Adrenal gland (tissue), 12 donors: ENCODE measurements around the gene SDK2. TPM values are rescaled to one million over a fixed set of nuclear protein-coding genes. Genes with fewer than 3 reads are reported as not detected.

Source experiments
- DNase-seq, 7 donors: peaks; one replicate each; pipeline ENCODE4 v3.0.0-alpha.2; 2019 to 2020
- H3K27ac ChIP-seq, 5 donors: fragments of 200-600 bp; sonication (generic) in 4 of 5; 1 replicate in 3 of 5; 2 replicates in 2 of 5; pipeline versions ENCODE4 v1.5.1 to v1.8.0; 2016 to 2020; ENCODE audit warnings: mild to moderate bottlenecking in 1 of 5
- H3K27me3 ChIP-seq: fragments of 200-600 bp; 2 replicates; pipeline ENCODE4 v1.8.0; 2021
- H3K36me3 ChIP-seq, 2 donors: fragments of 200-600 bp; replicated peaks in 1 of 2; 1 replicate in 1 of 2; 2 replicates in 1 of 2; pipeline versions ENCODE4 v1.5.1 to v1.8.0; 2018 to 2022
- H3K4me1 ChIP-seq, 2 donors: fragments of 200-600 bp; replicated peaks in 1 of 2; 1 replicate in 1 of 2; 2 replicates in 1 of 2; pipeline versions ENCODE4 v1.5.1 to v1.8.0; 2018 to 2021
- H3K4me3 ChIP-seq, 4 donors: fragments of 200-600 bp; sonication (generic) in 3 of 4; one replicate each; pipeline ENCODE4 v1.5.1; 2016 to 2018
- H3K9me3 ChIP-seq, 3 donors: fragments of 200-600 bp; sonication (generic) in 1 of 3; replicated peaks in 1 of 3; 1 replicate in 2 of 3; 2 replicates in 1 of 3; pipeline versions ENCODE4 v1.5.1 to v1.8.0; 2016 to 2021
- CTCF ChIP-seq, 6 experiments: fragments of 450-650 bp in 4 of 6; fragments of 200-600 bp in 2 of 6; sonication (generic) in 1 of 6; IDR thresholded peaks; 1 replicate in 5 of 6; 2 replicates in 1 of 6; pipeline versions ENCODE4 v1.5.1 to v1.8.0; 2016 to 2021; ENCODE audit warnings: antibody characterized with exemption in 6 of 6, mild to moderate bottlenecking in 2 of 6, moderate library complexity in 1 of 6
- POLR2A ChIP-seq, 2 donors: fragments of 450-650 bp; IDR thresholded peaks; one replicate each; pipeline ENCODE4 v1.6.1; 2017; ENCODE audit warnings: antibody characterized with exemption in 2 of 2, mild to moderate bottlenecking in 2 of 2, moderate library complexity in 1 of 2
- WGBS, 4 donors: extraction: QIAGEN DNeasy Blood & Tissue Kit in 2 of 4; methylation state at CpG; one replicate each; pipeline versions ENCODE4 v1.1.5 to v1.1.7; 2013 to 2017; 5-methylcytosine and 5-hydroxymethylcytosine counted together
- intact Hi-C, 2 donors: fragments of 100-400 bp; cut with DNase I; formaldehyde crosslinking; loops; one replicate each; pipeline versions ENCODE4 v1.14.1 to v1.15.0; 2022 to 2023
- polyA plus RNA-seq, 3 donors: library from polyadenylated mRNA; stranded (reverse); fragments of 200-250 nt in 2 of 3; fragments of 350-450 nt in 1 of 3; fragmentation: Illumina TruSeq in 1 of 3; extraction: RNeasy Lipid Tissue Mini Kit (QIAGEN cat#74804) in 1 of 3; gene quantifications; one replicate each; pipeline ENCODE4 v1.2.3, GENCODE V29; 2013 to 2014
- total RNA-seq, 9 donors: library from RNA; depleted of rRNA in 4 of 9; stranded (reverse); fragments of >200 nt in 4 of 9; fragments of 120-200 nt in 1 of 9; fragmentation: NEBNext Ultra II Directional in 1 of 9; extraction: Animal tissue kit (Norgen Biotek cat#: 25700) in 1 of 9; gene quantifications; one replicate each; pipeline versions ENCODE4 v1.1.0 to v1.2.4, GENCODE V29; 2013 to 2023
- donor health status: healthy with polysubstance abuse.
- donor health status: Bipolar disorder and iron deficiency.
- donor health status: DM: yes; HTN: yes; CAD: no.
- donor health status: DM: no; HTN: no; CAD: no.
- donor health status: DM: no; HTN: no; CAD: no.
- donor health status: DM: yes; HTN: yes; CAD: no.

SDK2 gene
- total and polyA plus RNA-seq, 12 donors, result 0.27 to 2.1 (median 0.84) TPM

DNA sequence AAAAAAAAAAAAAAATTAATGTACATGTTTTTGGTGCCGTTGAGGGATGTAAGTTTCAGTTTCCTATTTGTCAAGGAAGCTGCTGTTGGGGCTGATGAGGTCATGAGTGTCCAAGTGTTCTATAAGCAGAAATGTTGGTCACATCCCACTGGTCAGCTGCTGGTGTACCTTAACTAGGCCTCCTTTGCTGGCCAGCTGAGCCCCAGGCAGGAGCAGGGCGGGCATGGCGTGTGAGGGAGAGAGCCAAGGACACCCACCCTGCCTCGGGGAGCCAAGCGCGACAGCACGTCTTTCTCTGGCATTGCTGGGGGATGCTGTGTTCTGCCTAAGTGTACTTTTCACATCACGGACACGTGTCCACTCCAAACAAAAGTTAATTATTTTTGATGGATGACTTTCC lies 224.4 kb downstream of the SDK2 start:
- no peaks in the 10 kb centered on the region for H3K27me3 ChIP-seq
- no peak overlapping the region for H3K4me3 ChIP-seq
- no peaks in the 10 kb centered on the region for H3K36me3 ChIP-seq
- H3K9me3 ChIP-seq, result no peaks in the 10 kb centered on the region
- no peaks in the 10 kb centered on the region for H3K4me1 ChIP-seq
- WGBS, 4 donors, result 31 to 54% (median 43%) methylated on average over 9 of the region's 9 CpGs
- no peak overlapping the region for H3K27ac ChIP-seq
- intact Hi-C loops, result no loop called here
- TF ChIP-seq CTCF (IDR thresholded peaks at IDR 0.05), result no peak
- no peak for TF ChIP-seq POLR2A (IDR thresholded peaks at IDR 0.05)
- peak in 1 of 7 donors; percentile 70 for DNase-seq

DNA sequence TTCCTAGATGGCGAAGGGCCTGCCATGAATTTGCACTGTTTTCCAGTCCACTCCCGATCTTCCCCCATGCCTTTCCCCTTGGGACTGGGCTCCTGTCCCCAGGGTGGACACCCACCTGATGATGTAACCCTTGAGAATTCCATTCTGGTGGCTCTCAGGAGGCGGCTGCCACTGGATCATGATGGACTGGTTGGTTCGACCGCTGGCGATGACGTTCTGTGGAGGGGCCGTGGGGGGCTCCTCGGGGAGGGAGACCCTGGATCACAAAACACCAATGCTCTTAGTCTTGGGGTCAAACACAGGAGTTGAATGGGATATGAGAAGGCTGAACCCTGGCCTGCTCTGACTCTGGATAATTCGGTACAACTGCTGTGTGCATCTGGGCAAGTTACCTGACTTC lies 225.2 kb downstream of the SDK2 start:
- no peak for DNase-seq
- TF ChIP-seq CTCF (IDR thresholded peaks at IDR 0.05) (no peak), POLR2A (IDR thresholded peaks at IDR 0.05) (no peak)
- no peaks in the 10 kb centered on the region for H3K27me3 ChIP-seq
- H3K4me1 ChIP-seq, result no peaks in the 10 kb centered on the region
- intact Hi-C loops, result no loop called here
- 56 to 84% (median 80%) methylated on average over 3 to 10 of the region's 10 CpGs for WGBS, 4 donors
- no peaks in the 10 kb centered on the region for H3K9me3 ChIP-seq
- H3K4me3 ChIP-seq, result no peak overlapping the region
- no peaks in the 10 kb centered on the region for H3K36me3 ChIP-seq
- no peak overlapping the region for H3K27ac ChIP-seq

DNA sequence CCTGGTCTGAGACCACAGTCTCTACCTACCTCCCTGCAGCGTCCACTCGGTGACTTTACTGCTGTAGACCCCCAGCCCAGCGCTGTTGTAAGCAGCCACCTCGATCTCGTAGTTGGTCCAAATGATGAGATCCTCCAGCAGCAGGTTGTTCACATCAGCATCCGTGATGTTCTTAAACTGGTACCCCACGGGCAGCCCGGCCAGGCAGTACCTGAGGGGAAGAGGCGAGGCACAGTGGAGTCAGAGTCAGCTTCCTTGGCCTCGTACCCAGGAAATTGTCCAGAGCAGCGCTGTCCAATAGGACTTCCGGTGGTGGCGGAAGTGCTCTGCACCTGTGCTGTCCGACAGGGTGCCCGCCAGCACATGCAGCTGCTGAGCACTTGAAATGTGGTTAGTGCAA lies 228.5 kb downstream of the SDK2 start:
- H3K4me3 ChIP-seq, result no peak overlapping the region
- H3K27ac ChIP-seq, result no peak overlapping the region
- intact Hi-C loops, result no loop called here
- H3K4me1 ChIP-seq, result peaks cover 4 to 7% of the 10 kb centered on the region in 2 donors
- TF ChIP-seq CTCF (IDR thresholded peaks at IDR 0.05) (no peak), POLR2A (IDR thresholded peaks at IDR 0.05) (no peak)
- no peaks in the 10 kb centered on the region for H3K27me3 ChIP-seq
- DNase-seq, result no peak
- H3K9me3 ChIP-seq, result no peaks in the 10 kb centered on the region
- H3K36me3 ChIP-seq, result no peaks in the 10 kb centered on the region
- 85 to 95% (median 93%) methylated on average over 14 to 15 of the region's 15 CpGs for WGBS, 4 donors

DNA sequence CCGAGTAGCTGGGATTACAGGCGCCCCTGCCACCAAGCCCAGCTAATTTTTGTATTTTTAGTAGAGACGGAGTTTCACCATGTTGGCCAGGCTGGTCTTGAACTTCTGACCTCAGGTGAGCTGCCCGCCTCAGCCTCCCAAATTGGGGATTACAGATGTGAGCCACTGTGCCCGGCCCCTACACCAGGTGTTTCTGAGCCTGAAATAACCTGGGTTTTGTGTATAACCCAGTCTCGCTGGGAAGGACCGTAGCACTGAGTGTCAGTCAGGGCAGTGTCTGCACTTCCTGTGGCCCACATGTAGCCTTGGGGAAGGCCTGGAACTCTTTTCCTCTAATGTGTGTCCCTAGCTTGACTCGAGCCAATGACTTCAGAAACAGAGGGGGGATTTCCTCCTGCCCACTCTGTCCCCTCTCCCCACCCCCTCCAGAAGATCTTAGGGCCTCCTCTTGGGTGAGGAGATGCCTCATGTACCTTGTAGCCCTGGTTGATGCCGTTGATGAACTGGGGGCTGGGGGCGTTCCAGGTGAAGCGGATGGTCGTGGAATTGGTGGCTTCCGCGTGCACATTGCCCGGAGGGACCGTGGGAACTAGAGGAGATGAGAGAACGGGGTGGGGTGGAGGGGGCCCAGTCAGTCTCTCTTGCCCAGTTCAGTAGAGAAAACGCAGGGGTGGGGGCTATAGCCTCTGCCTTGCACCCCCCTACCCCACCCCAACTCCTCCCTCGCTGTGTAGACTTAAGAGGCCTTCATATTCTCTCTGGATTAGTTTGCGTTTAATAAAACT lies 229.9 kb downstream of the SDK2 start:
- intact Hi-C loops, result no loop called here
- no peak for DNase-seq

More for the DNA sequence above, 229.9 kb downstream of the SDK2 start:
- H3K9me3 ChIP-seq, result no peaks in the 10 kb centered on the region
- no peaks in the 10 kb centered on the region for H3K36me3 ChIP-seq
- peaks cover 8 to 11% of the 10 kb centered on the region in 2 donors for H3K4me1 ChIP-seq
- no peaks in the 10 kb centered on the region for H3K27me3 ChIP-seq
- H3K4me3 ChIP-seq, result no peak overlapping the region
- TF ChIP-seq CTCF (IDR thresholded peaks at IDR 0.05), result no peak
- TF ChIP-seq POLR2A (IDR thresholded peaks at IDR 0.05), result no peak
- WGBS, 4 donors, result 85 to 89% (median 87%) methylated on average over 15 to 20 of the region's 20 CpGs
- H3K27ac ChIP-seq, result no peak overlapping the region
